NCI-H1417 (cell line): Measurements from ENCODE around the gene U2SURP.

Experiments used
- DNase-seq, 3 experiments: peaks; one replicate each; lab custom pipeline; 2025; lab: John Stamatoyannopoulos, UW

Gene U2SURP

DNA sequence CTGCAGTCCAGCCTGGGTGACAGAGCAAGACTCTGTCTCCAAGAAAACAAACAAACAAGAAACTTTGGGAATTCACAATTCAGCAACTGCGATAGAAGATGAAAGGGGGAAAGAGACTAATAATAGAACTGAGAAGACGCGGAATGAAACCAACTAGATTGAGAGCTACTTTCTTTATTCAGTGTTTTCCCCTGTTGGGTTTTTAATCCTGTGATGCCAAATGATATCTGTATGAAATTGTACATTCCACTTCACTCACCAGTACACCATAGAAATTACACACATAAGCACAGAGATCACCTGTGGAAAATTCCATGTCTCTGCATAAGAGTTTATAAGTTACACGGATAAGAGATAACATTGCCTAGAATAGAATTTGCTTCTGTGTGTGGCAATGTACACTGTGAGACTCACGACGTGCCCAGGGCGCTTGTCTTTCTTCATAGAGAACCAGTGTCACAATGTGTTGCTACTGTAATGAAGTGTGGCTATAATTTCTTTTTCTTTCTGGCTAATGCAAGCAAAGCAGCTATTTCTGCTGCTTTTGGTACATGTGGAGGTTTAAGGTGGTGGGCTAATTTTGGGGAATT is 100.5 kb downstream of the U2SURP start:
- DNase-seq: no peak

DNA sequence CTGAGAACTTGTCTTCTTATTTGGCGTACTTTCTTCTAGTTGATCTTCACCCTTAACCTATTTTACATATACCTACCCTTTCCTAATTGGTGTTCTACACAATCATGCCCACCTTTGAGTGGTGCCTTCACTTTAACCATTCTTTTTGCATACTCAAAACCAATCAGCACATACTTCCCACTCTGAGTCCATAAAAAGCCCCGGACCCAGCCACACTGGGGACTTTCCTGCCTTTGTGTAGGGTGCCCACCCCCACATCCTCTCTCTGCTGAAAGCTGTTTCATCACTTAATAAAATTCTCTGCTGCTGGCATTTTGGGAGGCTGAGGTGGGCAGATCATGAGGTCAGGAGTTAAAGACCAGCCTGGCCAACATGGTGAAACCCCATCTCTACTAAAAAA is 102.3 kb downstream of the U2SURP start:
- no peak for DNase-seq

DNA sequence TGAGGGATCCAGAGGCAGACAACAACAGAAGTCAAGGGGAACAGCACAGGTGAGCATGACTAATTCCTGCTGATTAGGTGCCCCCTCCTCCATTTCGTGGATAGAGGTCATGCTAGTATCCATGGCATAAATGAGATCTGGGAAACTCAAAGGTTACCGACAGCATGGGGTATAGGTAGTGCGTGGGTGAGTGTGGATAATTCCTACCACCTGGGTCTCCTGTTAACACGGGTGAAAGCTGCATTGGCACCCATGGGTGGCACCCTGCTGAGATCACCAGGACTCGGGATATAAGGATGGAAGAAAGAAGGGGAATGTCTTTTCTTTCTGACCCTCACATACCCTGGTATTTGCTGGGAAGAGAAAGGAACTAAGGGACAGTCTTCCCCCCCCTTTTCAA is 103.8 kb downstream of the U2SURP start:
- DNase-seq: no peak

DNA sequence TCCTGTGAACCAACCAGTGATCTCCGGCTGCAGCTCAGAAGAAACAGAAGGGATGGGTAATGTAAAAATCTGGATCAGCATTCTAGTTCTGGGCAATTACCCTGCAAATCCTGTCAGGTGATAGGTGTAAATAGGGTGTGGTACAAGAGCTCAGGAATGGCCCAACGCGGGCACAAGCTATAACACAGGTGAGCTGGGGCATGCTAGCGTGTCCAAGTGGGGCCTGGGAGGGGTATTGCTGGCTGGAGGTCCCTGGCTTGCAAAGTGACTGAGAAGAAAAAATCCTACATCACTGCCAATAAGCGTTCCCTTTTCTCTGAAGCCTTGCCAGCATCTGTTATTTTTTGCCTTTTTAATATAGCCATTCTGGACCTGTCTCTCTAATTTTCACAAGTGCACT is 108.5 kb downstream of the U2SURP start:
- DNase-seq: no peak
